ENCODE results near the gene MON1A.
A peak's percentile ranks its signal among the peaks of the same experiment; 100 is the strongest.

The MON1A gene

GRCh38 chr3:49899815-49900214 lies 29.8 kb downstream of the MON1A start:
- H3K9me3 ChIP-seq (ENCODE audit: control insufficient read depth, insufficient read depth, low read depth, low read length): no peaks in the 10 kb centered on the region
- ChIA-PET CTCF (interaction anchor here (0.5 to 1.8 kb wide), 7 partner anchors 8 to 202 kb away, joined by 3 to 4 read pairs (median 3); no protein-coding TSS in a partner anchor), POLR2A (no interaction called here)
- H3K4me3 ChIP-seq (ENCODE audit: low read depth, low read length): no peak overlapping the region
- H3K4me1 ChIP-seq (ENCODE audit: control insufficient read depth, insufficient read depth, low read length): no peaks in the 10 kb centered on the region
- TF ChIP-seq ZNF654 (tag by site-specific recombination; IDR thresholded peaks at IDR 0.05; ENCODE audit: low read depth) (peak; percentile 29; the same call in 1 of the 2 replicates), ZNF302 (tag by site-specific recombination; IDR thresholded peaks at IDR 0.05; ENCODE audit: low read depth) (no peak)
- no peak overlapping the region for H3K27ac ChIP-seq (ENCODE audit: extremely low read depth, low read depth, low read length)
- H3K36me3 ChIP-seq (ENCODE audit: control insufficient read depth in 2 of 2, insufficient read depth in 1 of 2, low read length in 2 of 2): no peaks in the 10 kb centered on the region

GRCh38 chr3:49898991-49899390 lies 30.6 kb downstream of the MON1A start:
- no peaks in the 10 kb centered on the region for H3K9me3 ChIP-seq (ENCODE audit: control insufficient read depth, insufficient read depth, low read depth, low read length)
- POLR2A ChIA-PET: no interaction called here

DNA sequence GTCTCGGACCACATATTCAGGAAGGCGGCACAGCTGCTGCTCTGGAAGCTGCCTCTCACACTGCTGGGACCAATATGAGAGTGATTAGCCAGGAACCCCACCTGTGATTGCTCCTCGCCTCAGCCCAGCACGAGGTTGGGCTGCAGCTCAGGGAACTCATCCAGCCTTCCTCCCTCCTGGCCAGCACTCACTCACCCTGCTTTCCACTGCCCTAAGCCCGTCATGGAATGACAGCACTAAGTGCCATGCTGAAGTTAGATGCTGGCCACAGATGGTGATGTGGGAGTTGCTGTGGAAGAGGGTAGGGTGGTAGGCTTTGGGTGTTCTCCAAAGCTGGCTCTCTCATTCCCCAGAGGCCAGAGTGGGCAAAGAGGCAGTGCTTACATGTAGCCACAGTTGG lies 33.3 kb downstream of the MON1A start:
- CTCF ChIA-PET: interaction anchor here (1.1 kb wide), 1 partner anchor 14 kb away, joined by 3 read pairs; no protein-coding TSS in a partner anchor
- TF ChIP-seq, protein P1, sequence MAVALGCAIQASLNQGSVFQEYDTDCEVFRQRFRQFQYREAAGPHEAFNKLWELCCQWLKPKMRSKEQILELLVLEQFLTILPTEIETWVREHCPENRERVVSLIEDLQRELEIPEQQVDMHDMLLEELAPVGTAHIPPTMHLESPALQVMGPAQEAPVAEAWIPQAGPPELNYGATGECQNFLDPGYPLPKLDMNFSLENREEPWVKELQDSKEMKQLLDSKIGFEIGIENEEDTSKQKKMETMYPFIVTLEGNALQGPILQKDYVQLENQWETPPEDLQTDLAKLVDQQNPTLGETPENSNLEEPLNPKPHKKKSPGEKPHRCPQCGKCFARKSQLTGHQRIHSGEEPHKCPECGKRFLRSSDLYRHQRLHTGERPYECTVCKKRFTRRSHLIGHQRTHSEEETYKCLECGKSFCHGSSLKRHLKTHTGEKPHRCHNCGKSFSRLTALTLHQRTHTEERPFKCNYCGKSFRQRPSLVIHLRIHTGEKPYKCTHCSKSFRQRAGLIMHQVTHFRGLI (tag by site-specific recombination; IDR thresholded peaks at IDR 0.05): peak; percentile 89
- no peak for TF ChIP-seq ZSCAN30 (tag by site-specific recombination; IDR thresholded peaks at IDR 0.05)
- H3K36me3 ChIP-seq (ENCODE audit: control insufficient read depth in 2 of 2, insufficient read depth in 1 of 2, low read length in 2 of 2): no peaks in the 10 kb centered on the region
- POLR2A ChIA-PET: interaction anchor here (0.5 kb wide), 1 partner anchor 69 kb away, joined by 3 read pairs; no protein-coding TSS in a partner anchor
- H3K4me1 ChIP-seq (ENCODE audit: control insufficient read depth, insufficient read depth, low read length): no peaks in the 10 kb centered on the region
- H3K4me3 ChIP-seq (ENCODE audit: low read depth, low read length): no peak overlapping the region
- no peak overlapping the region for H3K27ac ChIP-seq (ENCODE audit: extremely low read depth, low read depth, low read length)
- no peaks in the 10 kb centered on the region for H3K9me3 ChIP-seq (ENCODE audit: control insufficient read depth, insufficient read depth, low read depth, low read length)

More at GRCh38 chr3:49898991-49899390, 30.6 kb downstream of the MON1A start:
- CTCF ChIA-PET: interaction anchor here (1.8 kb wide), 1 partner anchor 9 kb away, joined by 4 read pairs; no protein-coding TSS in a partner anchor
- no peak overlapping the region for H3K27ac ChIP-seq (ENCODE audit: extremely low read depth, low read depth, low read length)
- no peak for TF ChIP-seq ZNF202 (tag by site-specific recombination; IDR thresholded peaks at IDR 0.05; ENCODE audit: borderline replicate concordance)
- no peak for TF ChIP-seq ZNF302 (tag by site-specific recombination; IDR thresholded peaks at IDR 0.05; ENCODE audit: low read depth)
- TF ChIP-seq ZNF350 (tag by site-specific recombination; IDR thresholded peaks at IDR 0.05): no peak
- TF ChIP-seq KLF8 (tag by site-specific recombination; IDR thresholded peaks at IDR 0.05): no peak
- TF ChIP-seq, protein P2, sequence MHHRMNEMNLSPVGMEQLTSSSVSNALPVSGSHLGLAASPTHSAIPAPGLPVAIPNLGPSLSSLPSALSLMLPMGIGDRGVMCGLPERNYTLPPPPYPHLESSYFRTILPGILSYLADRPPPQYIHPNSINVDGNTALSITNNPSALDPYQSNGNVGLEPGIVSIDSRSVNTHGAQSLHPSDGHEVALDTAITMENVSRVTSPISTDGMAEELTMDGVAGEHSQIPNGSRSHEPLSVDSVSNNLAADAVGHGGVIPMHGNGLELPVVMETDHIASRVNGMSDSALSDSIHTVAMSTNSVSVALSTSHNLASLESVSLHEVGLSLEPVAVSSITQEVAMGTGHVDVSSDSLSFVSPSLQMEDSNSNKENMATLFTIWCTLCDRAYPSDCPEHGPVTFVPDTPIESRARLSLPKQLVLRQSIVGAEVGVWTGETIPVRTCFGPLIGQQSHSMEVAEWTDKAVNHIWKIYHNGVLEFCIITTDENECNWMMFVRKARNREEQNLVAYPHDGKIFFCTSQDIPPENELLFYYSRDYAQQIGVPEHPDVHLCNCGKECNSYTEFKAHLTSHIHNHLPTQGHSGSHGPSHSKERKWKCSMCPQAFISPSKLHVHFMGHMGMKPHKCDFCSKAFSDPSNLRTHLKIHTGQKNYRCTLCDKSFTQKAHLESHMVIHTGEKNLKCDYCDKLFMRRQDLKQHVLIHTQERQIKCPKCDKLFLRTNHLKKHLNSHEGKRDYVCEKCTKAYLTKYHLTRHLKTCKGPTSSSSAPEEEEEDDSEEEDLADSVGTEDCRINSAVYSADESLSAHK (tag by site-specific recombination; IDR thresholded peaks at IDR 0.05): no peak
- no peak for TF ChIP-seq YY2 (tag by site-specific recombination; IDR thresholded peaks at IDR 0.05)
- no peak for TF ChIP-seq PRDM1 (tag by site-specific recombination; IDR thresholded peaks at IDR 0.05)
- TF ChIP-seq ZNF76 (tag by site-specific recombination; IDR thresholded peaks at IDR 0.05; ENCODE audit: borderline replicate concordance, low read depth): no peak
- TF ChIP-seq REST (tag by site-specific recombination; IDR thresholded peaks at IDR 0.05): no peak
- H3K4me3 ChIP-seq (ENCODE audit: low read depth, low read length): no peak overlapping the region
- H3K4me1 ChIP-seq (ENCODE audit: control insufficient read depth, insufficient read depth, low read length): no peaks in the 10 kb centered on the region
- no peaks in the 10 kb centered on the region for H3K36me3 ChIP-seq (ENCODE audit: control insufficient read depth in 2 of 2, insufficient read depth in 1 of 2, low read length in 2 of 2)
